HT1080 (cell line): Measurements from ENCODE around the gene LGR6. TPM values are rescaled to one million over a fixed set of nuclear protein-coding genes. Genes with fewer than 3 reads are reported as not detected.
"Not testable (repeated sequence)": the region's sequence is repeated elsewhere in the genome, so short reads cannot be mapped to it uniquely, and the experiment has no call there.

Experiments used
- DNase-seq: peaks from one replicate; pipeline ENCODE4 v3.0.0-alpha.2; 2015; ENCODE audit warnings: low read depth
- total RNA-seq: library from RNA; depleted of rRNA; stranded (reverse); fragments of >200 nt; shearing (Covaris generic); gene quantifications from 2 replicates; pipeline ENCODE4 v1.2.3, GENCODE V29; 2014

Gene LGR6
- total RNA-seq, 1 experiment from 2014 or later = not detected

DNA sequence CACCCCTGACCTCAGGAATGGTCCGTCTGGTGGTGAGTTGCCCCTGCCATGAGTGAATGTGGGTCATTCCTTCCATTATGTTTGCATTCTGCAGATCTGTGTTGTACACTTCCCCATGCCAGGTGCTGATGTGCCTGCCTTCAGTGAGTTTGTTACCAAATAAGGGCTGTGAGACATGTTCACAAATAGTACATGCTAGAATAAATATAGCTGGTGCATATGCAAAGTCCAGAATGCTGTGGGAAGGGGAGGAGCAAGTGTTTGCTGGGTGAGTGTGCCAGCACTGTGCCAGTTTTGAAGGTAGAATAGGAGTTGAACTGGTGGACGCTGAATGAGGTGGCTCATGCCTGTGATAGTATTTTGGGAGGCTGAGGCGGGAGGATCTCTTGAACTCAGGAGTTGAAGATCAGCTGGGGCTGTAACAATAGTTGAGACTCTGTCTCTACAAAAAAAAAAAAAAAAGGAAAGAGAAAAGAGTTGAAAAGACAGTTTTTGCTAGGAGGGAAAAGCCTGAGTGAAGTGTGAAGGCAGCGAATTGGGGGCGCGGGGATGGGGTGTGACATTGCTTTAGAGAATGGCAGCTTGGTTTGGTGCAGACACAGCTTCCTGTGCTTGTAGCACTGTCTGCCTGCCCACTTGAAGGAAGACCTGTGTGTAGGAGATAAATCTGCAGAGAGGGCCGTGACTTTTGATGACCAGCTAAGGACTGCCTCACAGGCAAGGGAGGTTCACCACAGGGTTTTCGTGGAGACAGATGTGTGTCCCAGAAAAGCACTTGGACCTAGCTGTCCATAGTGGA lies 61.1 kb downstream of the LGR6 start:
- DNase-seq = peak; percentile 16

DNA sequence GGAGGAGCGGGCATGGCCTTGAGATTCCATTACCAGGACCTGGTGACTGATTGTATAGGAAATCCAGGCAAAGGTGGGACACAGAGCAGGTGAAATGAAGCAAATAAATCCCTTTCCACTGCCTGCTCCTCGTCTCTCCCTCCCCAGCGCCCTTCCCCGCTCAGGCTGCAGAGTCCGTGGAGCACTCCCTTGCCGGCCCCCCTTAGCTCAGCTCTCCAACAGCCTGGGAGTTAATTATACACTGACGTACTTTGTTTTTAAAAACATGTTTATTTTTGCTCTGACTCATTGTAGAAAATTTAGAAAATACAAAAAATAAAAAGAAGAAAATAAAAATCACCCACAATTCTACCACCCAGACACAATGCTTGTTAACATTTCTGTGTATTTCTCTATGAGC lies 61.7 kb downstream of the LGR6 start:
- no peak for DNase-seq

DNA sequence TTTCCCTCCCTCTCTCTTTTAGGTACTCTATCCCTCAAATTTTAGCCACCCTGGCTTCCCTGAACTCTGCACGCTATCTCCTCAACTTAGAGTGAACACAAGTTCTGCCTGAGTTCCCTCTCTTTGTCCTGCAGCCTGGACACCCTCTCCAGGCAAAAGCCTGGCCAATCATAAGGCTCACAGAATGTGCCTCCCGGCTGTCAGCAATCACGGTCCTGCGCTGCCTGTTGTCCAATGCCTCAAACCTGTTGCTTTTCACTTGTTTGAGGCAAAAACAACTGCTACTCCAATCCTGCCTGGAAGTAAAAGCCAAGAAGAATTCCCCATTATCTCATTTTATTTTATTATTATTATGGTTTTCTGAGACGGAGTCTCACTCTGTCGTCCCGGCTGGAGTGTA lies 66.1 kb downstream of the LGR6 start:
- no peak for DNase-seq

DNA sequence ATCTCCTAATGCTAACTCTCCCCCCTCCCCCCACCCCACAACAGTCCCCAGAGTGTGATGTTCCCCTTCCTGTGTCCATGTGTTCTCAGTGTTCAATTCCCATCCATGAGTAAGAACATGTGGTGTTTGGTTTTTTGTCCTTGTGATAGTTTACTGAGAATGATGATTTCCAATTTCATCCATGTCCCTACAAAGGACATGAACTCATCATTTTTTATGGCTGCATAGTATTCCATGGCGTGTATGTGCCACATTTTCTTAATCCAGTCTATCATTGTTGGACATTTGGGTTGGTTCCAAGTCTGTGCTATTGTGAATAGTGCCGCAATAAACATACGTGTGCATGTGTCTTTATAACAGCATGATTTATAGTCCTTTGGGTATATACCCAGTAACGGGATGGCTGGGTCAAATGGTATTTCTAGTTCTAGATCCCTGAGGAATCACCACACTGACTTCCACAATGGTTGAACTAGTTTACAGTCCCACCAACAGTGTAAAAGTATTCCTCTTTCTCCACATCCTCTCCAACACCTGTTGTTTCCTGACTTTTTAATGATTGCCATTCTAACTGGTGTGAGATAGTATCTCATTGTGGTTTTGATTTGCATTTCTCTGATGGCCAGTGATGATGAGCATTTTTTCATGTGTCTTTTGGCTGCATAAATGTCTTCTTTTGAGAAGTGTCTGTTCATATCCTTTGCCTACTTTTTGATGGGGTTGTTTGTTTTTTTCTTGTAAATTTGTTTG lies 67.8 kb downstream of the LGR6 start:
- not testable (repeated sequence) for DNase-seq

DNA sequence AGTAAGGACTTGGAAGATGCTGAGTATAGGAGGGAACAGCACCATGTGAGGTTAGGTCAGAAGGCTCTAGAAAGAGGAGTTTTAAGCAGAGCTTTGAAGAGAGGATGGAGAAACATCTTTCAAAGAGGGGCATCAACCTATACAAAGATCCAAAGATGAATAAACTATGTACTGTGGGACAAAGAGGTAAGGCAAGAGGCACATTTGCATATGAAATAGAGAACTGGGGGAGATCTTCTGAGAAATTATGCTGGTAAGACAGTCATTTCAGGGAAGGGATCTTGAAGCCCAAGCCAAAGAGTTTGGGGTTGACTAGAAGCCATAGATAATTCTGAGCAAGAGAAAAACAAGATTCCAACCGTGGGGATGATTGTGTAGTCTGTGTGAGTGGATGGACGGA lies 70.0 kb downstream of the LGR6 start:
- DNase-seq = no peak

DNA sequence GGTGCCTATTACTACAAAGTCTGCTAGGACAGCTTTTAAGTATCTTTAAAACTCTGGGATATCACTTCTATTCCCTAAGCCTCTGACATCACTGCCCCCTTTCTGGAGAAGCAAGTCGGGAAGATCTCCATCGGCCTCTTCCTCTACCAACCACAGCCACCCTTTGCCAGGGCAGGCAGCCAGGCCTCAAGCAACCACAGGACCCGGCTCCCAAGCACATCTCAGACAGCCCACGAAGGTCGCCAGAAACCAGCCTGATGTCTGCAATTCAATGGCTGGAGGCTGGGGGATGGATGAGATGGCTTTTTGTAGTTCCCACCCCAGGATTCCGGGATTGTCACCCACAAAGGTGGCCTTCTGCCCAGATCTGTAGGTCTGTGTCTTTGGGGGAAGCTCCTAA lies 70.7 kb downstream of the LGR6 start:
- DNase-seq = no peak

DNA sequence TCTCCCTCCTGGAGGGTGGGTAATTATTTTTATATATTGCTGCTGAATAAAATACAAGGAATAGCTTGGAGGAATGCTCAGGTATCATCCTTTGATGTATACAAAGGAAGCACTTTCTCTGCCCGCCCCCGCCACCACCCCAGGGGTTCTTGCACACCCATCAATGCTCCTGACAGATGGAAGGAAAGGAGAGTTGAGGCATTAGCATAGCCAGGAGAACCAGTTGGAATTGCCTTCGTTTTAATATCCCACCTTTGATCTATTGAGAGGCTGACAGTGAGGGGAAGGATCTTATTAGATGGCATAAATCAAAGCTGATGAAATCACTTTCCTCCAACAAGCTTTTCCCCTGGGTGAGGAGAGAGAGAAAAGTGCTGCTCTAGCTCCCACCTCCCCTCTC lies 71.1 kb downstream of the LGR6 start:
- no peak for DNase-seq

DNA sequence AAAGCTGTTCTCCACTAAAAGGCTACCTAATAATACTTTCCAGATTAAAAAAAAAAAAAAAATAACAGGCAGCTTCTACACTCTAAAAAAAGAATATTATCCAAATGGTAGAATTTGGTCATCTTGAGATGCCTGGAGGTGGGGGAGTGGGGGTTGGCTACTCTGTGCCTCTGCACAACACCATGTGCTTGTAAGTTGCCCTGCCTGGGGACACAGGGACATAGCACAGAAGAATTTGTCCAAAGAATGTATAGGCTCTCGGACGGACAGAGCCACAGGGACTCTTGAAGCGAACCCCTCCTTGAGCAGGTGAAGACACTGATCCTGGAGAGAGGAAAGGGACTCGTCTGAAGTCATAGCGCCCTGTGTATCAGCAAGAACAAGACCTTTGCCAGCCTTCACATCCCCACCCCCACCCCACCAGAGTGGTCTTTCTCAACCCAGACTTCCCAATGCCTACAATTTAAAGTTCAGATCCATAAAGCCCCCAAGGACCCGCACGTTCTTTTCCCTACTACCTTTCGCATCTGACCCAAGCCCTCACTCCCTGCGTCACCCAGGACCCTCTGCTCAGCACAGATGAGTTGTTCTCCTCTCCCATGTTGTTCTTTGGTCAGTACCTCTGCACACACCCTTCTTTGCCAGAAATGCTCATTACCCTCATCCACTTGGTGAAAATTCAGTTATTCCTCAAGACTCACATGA lies 72.6 kb downstream of the LGR6 start:
- DNase-seq = no peak

DNA sequence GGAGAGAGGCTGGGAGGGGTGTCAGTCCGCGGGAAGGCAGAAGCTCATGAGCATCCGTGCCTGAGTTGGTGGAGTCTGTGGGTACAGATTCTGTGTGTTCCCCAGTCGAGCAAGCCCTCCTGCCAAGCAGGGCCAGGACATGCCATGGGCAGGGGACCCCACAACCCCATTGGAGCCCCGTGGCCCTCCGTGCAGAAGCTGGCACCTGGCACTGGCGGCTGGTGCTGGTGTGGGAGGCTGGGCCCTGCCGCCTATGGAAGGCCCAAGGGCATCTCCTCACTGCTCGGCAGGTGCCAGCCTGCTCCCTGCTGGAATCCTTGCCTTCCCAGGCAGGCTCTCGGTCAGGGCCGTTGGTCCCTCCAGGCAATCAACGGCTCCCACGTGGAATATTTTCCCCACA lies 74.4 kb downstream of the LGR6 start:
- no peak for DNase-seq

DNA sequence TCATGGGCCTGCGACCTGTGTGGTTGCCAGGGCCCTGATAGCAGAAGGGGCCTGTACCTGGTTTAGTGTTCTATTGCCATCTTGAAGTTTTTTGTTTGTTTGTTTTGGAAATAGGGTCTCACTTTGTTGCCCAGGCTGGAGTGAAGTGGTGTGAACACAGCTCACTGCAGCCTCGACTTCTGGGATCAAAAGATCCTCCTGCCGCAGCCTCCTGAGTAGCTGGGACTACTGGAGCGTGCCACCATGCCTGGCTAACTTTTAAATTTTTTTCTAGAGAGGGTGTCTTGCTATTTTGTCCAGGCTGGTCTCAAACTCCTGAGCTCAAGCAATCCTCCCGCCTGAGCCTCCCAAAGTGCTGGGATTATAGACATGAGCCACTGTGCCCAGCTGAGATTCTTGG lies 75.2 kb downstream of the LGR6 start:
- no peak for DNase-seq

DNA sequence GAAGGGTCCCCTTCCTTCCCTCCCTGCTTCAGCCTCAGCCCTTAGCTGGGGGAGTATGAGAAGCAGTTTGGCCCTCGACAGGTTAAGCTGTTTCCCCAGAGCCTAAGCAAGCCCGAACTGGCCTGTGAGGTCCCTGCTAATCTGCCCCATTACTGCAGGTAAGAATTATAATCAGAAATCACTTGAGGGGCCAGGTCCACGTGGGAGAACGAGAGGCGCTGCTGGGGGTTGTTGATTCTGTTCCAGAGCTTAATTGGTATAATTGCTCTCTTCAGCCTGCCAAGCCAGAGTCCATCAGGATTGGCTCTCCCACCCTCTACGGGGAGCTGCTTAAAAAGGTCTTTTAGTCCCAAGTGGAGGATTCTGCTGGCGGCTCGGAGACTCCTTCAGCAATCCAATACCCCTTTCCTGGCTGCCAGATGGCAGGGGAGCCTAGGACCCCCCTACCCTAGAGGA lies 77.3 kb downstream of the LGR6 start:
- DNase-seq = no peak

DNA sequence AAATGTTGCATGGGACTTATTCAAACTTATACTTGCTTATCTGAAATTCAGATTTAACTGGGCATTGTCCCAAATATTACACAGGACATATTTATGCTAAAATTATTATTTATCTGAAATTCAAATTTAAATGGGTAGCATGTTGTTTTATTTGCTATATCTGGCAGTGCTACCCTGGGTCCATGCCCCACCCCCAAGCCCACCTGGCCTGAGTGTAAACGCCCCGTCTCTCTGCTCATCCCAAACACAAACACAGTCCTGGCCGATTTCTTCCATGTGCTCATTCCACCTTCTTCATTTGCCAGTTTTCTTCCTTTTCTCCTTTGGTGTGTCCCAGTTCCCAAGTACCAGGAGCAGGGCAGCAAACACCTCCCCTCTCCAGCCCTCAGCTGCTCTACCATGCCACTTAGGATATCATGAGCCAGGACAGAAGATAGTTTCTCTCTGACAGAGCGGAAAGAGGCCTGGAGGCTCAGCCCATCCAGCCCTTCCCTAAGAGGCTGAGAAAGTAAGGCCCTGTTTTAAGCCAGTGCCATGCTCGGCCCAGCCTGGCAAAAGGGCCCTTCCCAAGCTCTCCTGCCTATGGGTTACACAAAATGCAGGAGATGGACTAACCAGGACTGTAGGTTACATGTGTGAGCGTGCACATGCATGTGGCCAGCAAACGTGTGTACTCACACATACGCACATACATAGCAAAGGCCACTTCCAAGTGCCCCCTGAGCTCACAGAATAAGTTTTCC lies 78.7 kb downstream of the LGR6 start:
- no peak for DNase-seq

DNA sequence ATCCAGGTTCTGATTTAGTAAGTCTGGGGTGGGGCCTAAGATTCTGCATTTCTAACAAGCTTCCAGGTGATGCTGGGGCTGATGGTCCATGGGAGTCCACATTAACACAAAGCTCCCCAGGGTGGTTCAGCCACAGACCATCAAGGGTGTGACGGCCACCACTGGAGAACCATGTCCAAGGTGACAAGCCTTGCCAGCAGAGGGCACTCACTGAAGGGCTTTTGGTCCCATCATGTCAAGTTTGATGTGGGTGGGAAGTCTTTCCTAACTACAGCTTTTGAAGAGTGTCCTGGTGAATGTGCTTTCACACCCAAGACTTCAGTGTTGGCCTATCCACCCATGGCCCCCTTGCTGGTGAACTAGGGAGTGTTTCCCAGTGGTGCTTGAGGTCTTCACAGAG lies 81.0 kb downstream of the LGR6 start:
- peak; percentile 52 for DNase-seq

DNA sequence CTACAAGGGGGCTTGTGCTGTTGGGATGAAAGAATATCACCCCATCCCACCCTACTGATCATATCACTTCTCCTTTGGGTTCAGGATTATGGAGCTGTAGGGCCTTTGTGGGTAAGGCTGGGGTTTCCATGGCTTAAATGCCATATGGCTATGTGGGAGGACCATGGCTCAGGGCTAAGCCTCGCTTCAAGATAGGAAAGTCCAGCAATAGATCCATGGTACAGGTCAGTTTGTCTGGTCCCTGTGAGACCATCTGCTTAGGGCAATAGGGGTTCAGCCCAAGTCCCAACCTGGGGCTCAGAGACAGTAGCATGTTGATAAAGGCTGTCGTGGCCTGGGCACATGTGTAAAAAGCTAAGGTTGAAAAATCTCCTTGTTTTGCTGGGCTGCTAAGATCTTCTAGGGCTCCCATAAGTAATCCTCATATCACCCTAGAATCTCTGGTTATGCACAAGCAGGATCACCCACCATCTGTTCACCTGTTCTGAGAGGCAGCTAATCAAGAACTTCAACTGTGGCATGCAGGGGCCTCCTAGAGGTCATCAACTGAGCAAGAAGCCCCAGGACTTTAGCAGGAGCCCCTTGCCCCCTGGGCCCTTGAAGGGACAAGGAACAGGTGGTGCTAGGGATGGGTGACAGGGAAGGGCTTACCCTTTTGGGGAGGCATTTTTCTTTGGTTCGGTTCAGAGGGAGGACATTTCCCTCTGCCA lies 81.6 kb downstream of the LGR6 start:
- no peak for DNase-seq

DNA sequence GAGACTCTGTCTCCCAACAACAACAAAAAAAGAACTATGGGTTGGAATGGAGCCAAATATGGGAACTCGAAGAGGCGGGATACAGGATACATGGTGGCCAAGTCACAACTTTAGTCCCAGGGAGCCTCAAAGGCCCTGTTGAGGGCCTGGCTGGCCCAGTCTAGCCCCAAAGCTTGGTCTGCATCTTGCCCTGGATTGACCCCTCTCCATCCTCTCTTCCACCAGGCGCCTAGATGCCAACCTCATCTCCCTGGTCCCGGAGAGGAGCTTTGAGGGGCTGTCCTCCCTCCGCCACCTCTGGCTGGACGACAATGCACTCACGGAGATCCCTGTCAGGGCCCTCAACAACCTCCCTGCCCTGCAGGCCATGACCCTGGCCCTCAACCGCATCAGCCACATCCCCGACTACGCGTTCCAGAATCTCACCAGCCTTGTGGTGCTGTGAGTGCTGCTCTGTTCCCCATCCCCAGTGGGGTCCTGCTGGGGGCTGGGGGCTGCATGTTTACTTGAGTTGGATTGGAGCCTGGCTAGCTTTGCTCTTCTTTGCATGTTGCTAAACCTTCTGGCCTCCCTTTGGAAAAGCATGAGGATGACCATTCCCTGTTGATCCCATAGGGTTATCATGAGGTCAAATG lies 82.6 kb downstream of the LGR6 start:
- no peak for DNase-seq

DNA sequence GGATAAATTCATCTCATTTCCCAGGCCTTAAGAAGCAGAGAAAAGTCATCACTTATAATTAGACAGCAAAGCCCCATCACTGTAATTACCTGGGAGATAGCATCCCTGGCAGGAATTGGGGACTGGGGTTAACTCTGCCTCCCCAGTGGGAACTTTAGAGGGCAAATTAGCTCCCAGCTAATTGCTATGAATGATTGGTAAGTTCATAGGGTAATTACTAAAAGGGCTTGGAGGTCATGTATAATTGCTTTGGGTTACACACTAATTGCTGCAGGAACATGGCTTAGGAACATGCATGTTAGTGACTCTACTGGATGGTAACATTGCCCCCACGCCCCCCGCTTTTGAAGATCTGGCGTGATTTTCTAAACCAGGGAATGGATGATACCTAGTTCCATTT lies 83.3 kb downstream of the LGR6 start:
- no peak for DNase-seq

DNA sequence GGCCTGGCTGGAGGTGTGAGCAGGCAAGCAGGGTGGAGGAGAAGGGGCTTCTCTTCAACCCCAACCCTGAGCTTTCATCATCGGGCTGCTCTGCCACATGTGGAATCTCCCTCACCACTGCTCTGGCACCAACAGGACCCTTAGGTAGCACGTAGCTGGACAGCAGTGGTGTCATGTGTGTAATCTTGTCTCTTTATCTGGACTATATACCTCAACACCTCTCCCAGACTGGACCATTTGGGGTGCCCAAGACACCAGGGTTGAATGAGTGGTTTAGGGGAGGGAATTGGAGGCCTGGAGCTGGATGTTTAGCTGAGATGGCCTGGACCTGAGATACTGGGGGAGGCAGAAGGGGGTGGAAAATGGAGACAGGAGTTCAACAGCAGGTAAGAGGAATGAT lies 85.2 kb downstream of the LGR6 start:
- no peak for DNase-seq

DNA sequence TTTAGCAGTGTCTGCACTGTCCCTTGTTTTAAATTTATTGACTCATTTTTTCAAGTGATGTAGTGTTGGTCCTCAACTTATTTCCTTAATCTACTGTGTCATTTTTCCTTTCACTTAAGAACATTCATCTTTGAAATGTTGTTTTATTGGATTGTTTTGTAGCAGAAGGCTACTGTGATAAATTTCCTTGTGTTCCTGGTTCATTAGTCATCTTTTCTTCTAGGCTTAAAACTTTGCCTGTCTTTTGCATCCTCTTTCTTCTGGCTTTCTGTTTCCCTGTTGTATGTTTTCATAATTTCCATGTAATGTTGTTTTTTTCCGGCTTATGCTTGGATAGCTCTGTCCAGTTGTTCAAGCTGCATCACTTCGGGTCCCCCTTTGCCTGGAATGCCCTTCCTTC lies 86.2 kb downstream of the LGR6 start:
- DNase-seq = no peak

DNA sequence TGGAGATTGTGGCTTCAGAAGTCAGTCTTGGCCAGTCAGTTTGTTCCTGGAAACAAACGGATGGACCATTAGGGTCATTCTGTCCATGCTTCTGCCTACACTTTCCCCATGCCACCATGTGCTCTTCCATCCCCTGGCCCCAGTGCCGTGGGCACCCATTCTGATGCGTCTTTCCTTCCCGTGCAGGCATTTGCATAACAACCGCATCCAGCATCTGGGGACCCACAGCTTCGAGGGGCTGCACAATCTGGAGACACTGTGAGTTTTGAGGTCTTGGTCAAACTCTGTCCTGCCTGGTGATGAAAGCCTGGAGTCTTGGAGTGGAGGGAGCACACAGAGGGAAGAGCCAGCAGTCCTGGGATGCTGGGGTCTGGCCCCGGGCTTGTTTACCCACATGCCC lies 87.0 kb downstream of the LGR6 start:
- no peak for DNase-seq

DNA sequence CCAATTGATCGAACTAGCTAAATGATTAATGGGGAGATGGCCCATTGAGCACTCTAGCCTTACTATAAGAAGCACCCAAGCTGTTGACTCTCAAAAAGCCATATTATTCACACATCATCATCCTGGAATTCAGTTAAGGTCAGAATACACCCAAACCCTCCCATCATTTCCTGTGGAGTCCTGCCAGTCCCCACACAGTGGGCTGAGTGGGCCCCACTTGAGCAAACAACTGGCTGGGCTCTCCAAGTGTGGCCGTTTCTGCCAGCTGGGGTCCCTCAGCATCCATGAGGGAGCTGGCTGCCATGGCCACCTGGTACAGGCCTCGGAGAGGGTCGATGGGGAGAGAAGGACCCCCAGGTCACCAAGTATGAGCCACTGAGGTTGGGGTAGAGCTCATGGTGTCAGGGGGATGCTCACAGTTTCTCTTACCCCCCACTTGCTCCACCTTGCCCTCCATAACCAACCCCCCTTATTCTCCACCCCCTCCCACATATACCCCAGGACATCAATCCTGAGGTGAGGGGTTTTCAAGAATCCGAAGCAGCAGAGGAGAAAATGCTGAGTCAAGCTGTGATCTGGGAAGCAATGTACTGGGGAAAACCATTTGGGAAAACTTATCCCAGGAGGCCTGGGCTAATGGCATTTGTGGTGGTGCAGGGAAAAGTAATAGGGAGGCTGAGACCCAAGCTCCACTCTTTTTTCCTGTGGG lies 87.9 kb downstream of the LGR6 start:
- peak; percentile 85 for DNase-seq
